ENCODE data around the gene AKT1. TPM values are rescaled to one million over a fixed set of nuclear protein-coding genes. Genes with fewer than 3 reads are reported as not detected.

Gene AKT1
- total and polyA plus RNA-seq, 2 of the 4 experiments (the other 2 are of a cell fraction): 193 to 221 TPM

- Histone ChIP-seq H2BK15ac (ENCODE audit: low read depth, low read length) (no peak overlapping the region), H3K18ac (ENCODE audit: low read depth, low read length) (no peak overlapping the region), H3K9ac (ENCODE audit: low read depth, low read length) (no peak overlapping the region), H4K8ac (ENCODE audit: low read depth in 2 of 2, low read length in 2 of 2) (no peak overlapping the region), H3K14ac (replicated peaks; ENCODE audit: low read depth, low read length) (no peak overlapping the region), H3K4me1 (ENCODE audit: control insufficient read depth, insufficient read depth, low read length) (peaks cover 5% of the 10 kb centered on the region), H4K91ac (ENCODE audit: insufficient read depth, low read depth, low read length) (no peak overlapping the region), H3K4me3 (ENCODE audit: insufficient read depth, low read depth, low read length) (no peak overlapping the region), H3K23ac (ENCODE audit: low read depth, low read length) (no peak overlapping the region), H3K4me2 (ENCODE audit: low read depth, low read length) (no peak overlapping the region), H4K20me1 (ENCODE audit: insufficient read depth, low read length) (peaks cover 36% of the 10 kb centered on the region), H2AK5ac (ENCODE audit: low read depth, low read length) (no peak overlapping the region), H3K56ac (ENCODE audit: extremely low read depth, insufficient read depth, low read length) (no peak overlapping the region), H3K79me1 (ENCODE audit: low read depth in 1 of 2, low read length in 2 of 2) (peaks cover 8 to 28% of the 10 kb centered on the region in 2 experiments), H3K27ac (ENCODE audit: insufficient read depth, low read length) (no peak overlapping the region), H3K9me3 (ENCODE audit: control insufficient read depth, insufficient read depth, low read length) (no peaks in the 10 kb centered on the region; the same call in 1 of the 2 replicates), H4K5ac (ENCODE audit: low read depth, low read length) (no peak overlapping the region), H3K9me1 (ENCODE audit: insufficient read depth, low read length) (no peaks in the 10 kb centered on the region), H2AFZ (replicated peaks; ENCODE audit: low read length, poor library complexity) (peak overlapping the region; percentile 49), H3K36me3 (ENCODE audit: control insufficient read depth, insufficient read depth, low read length) (peaks cover 63% of the 10 kb centered on the region), H2AK9ac (replicated peaks; ENCODE audit: low read depth, low read length, poor library complexity) (no peak overlapping the region), H3K4ac (ENCODE audit: low read depth, low read length) (no peak overlapping the region), H3K27me3 (ENCODE audit: control insufficient read depth, insufficient read depth, low read length) (no peaks in the 10 kb centered on the region), H2BK120ac (ENCODE audit: low read depth, low read length) (no peak overlapping the region), H2BK20ac (ENCODE audit: low read depth, low read length) (no peak overlapping the region), H2BK5ac (ENCODE audit: low read depth, low read length, poor library complexity, severe bottlenecking) (no peak overlapping the region)
- ATAC-seq (ENCODE audit: low read depth) (no peak), DNase-seq (no peak)
- CTCF ChIA-PET: no interaction called here
- dilution Hi-C loops (cut with HindIII; ENCODE audit: low sequenced_read_pairs, unreplicated experiment) (no loop called here), intact Hi-C loops (cut with micrococcal nuclease) (no loop called here), in situ Hi-C loops (cut with MboI; ENCODE audit: low sequenced_read_pairs) (no loop called here)
- TSS peak; percentile 14 for BruUV-seq (replicated peaks)
- 96% methylated on average over 34 of the region's 38 CpGs; no CpG with 5 or more reads in 1 of the 2 experiments for WGBS, 2 experiments (ENCODE audit: extremely low coverage in 2 of 2, insufficient read length in 1 of 2)
- no peak for TF ChIP-seq RFX5 (IDR thresholded peaks at IDR 0.05; ENCODE audit: low read depth, low read length)
- TF ChIP-seq RCOR1 (IDR thresholded peaks at IDR 0.05; ENCODE audit: insufficient replicate concordance, low read length): no peak
- no peak for TF ChIP-seq BHLHE40 (IDR thresholded peaks at IDR 0.05; ENCODE audit: low read depth, low read length)
- no peak for TF ChIP-seq FOS (IDR thresholded peaks at IDR 0.05; ENCODE audit: low read depth, low read length)
- TF ChIP-seq USF2 (IDR thresholded peaks at IDR 0.05; ENCODE audit: low read depth, low read length): no peak
- TF ChIP-seq ELK1 (IDR thresholded peaks at IDR 0.05; ENCODE audit: borderline replicate concordance, low read depth, low read length): no peak
- no peak for TF ChIP-seq NFE2L2 (IDR thresholded peaks at IDR 0.05; ENCODE audit: low read depth, low read length)
- POLR2A ChIA-PET (ENCODE audit: unreplicated experiment): no interaction called here
These were observed 22.6 kb downstream of the AKT1 start for GRCh38 chr14:104772707-104773504.
